Liver (tissue), 9 donors: ENCODE results near the gene CASR. TPM values are rescaled to one million over a fixed set of nuclear protein-coding genes. Genes with fewer than 3 reads are reported as not detected.

ENCODE experiments used
- DNase-seq: peaks from one replicate; pipeline ENCODE4 v3.0.0-alpha.2; 2017; ENCODE audit warnings: low spot score
- H3K27ac ChIP-seq, 2 donors: one replicate each; pipeline ENCODE4 v1.7.0; 2013; ENCODE audit warnings: inconsistent platforms in 2 of 2, low read length in 2 of 2, control low read depth in 1 of 2, low read depth in 1 of 2, mild to moderate bottlenecking in 1 of 2
- H3K27me3 ChIP-seq, 4 donors: one replicate each; pipeline versions ENCODE4 v1.6.1 to v1.7.0; 2013; ENCODE audit warnings: low read length in 3 of 4, inconsistent platforms in 1 of 4, mild to moderate bottlenecking in 1 of 4, moderate library complexity in 1 of 4; ENCODE audit not compliant: control insufficient read depth in 4 of 4, insufficient read depth in 4 of 4
- H3K36me3 ChIP-seq, 4 donors: one replicate each; pipeline versions ENCODE4 v1.6.1 to v1.7.0; 2013; ENCODE audit warnings: low read length in 3 of 4, mild to moderate bottlenecking in 3 of 4, low read depth in 1 of 4, moderate library complexity in 1 of 4; ENCODE audit not compliant: control insufficient read depth in 4 of 4, insufficient read depth in 3 of 4
- H3K4me1 ChIP-seq, 4 donors: one replicate each; pipeline versions ENCODE4 v1.6.1 to v1.7.0; 2013; ENCODE audit warnings: low read length in 3 of 4, mild to moderate bottlenecking in 3 of 4, moderate library complexity in 1 of 4; ENCODE audit not compliant: control insufficient read depth in 4 of 4, insufficient read depth in 4 of 4
- H3K4me3 ChIP-seq, 3 donors: one replicate each; pipeline versions ENCODE4 v1.6.1 to v1.7.0; 2013; ENCODE audit warnings: low read length in 3 of 3, control low read depth in 1 of 3, low read depth in 1 of 3, mild to moderate bottlenecking in 1 of 3
- H3K9ac ChIP-seq, 2 donors: one replicate each; pipeline ENCODE4 v1.7.0; 2013; ENCODE audit warnings: low read length in 2 of 2, mild to moderate bottlenecking in 2 of 2, moderate library complexity in 2 of 2, control low read depth in 1 of 2, low read depth in 1 of 2
- H3K9me3 ChIP-seq, 4 donors: one replicate each; pipeline versions ENCODE4 v1.6.1 to v1.7.0; 2013; ENCODE audit warnings: low read length in 3 of 4; ENCODE audit not compliant: control insufficient read depth in 4 of 4
- ATF3 ChIP-seq: IDR thresholded peaks from 2 replicates; pipeline ENCODE4 v1.6.1; 2016; ENCODE audit warnings: antibody characterized with exemption
- EGR1 ChIP-seq, 2 donors: IDR thresholded peaks; 2 replicates each; pipeline ENCODE4 v1.6.1; 2016 to 2018; ENCODE audit warnings: antibody characterized with exemption in 2 of 2, low read depth in 2 of 2
- FOXA1 ChIP-seq: IDR thresholded peaks from 2 replicates; pipeline ENCODE4 v1.6.1; 2016; ENCODE audit warnings: antibody characterized with exemption
- FOXA2 ChIP-seq: IDR thresholded peaks from 2 replicates; pipeline ENCODE4 v1.6.1; 2016; ENCODE audit warnings: antibody characterized with exemption
- GABPA ChIP-seq, 2 donors: IDR thresholded peaks in 1 of 2; conservative IDR thresholded peaks in 1 of 2; 2 replicates each; pipeline ENCODE4 v1.6.1; 2016; ENCODE audit warnings: antibody characterized with exemption in 2 of 2, mild to moderate bottlenecking in 1 of 2, moderate library complexity in 1 of 2
- HNF4A ChIP-seq, 2 donors: conservative IDR thresholded peaks; 2 replicates each; pipeline ENCODE4 v1.6.1; 2016; ENCODE audit warnings: antibody characterized with exemption in 2 of 2, mild to moderate bottlenecking in 2 of 2
- HNF4G ChIP-seq: IDR thresholded peaks from 2 replicates; pipeline ENCODE4 v1.6.1; 2016; ENCODE audit warnings: antibody characterized with exemption
- JUND ChIP-seq, 2 donors: IDR thresholded peaks; 2 replicates each; pipeline ENCODE4 v1.6.1; 2016; ENCODE audit warnings: antibody characterized with exemption in 2 of 2
- NR2F2 ChIP-seq: IDR thresholded peaks from 2 replicates; pipeline ENCODE4 v1.6.1; 2016; ENCODE audit warnings: antibody characterized with exemption
- RAD21 ChIP-seq, 2 donors: IDR thresholded peaks; 2 replicates each; pipeline ENCODE4 v1.6.1; 2016; ENCODE audit warnings: antibody characterized with exemption in 2 of 2, mild to moderate bottlenecking in 2 of 2
- RXRA ChIP-seq, 2 donors: IDR thresholded peaks; 2 replicates each; pipeline ENCODE4 v1.6.1; 2017 to 2018; ENCODE audit warnings: antibody characterized with exemption in 2 of 2, mild to moderate bottlenecking in 1 of 2
- SP1 ChIP-seq: IDR thresholded peaks from 2 replicates; pipeline ENCODE4 v1.6.1; 2018; ENCODE audit warnings: antibody characterized with exemption, mild to moderate bottlenecking
- TAF1 ChIP-seq: conservative IDR thresholded peaks from 2 replicates; pipeline ENCODE4 v1.6.1; 2016; ENCODE audit warnings: antibody characterized with exemption, mild to moderate bottlenecking
- YY1 ChIP-seq: IDR thresholded peaks from 2 replicates; pipeline ENCODE4 v1.6.1; 2016; ENCODE audit warnings: antibody characterized with exemption, mild to moderate bottlenecking
- WGBS: extraction: QIAGEN DNeasy Blood & Tissue Kit; methylation state at CpG from one replicate; pipeline ENCODE4 v1.1.7; 2013; 5-methylcytosine and 5-hydroxymethylcytosine counted together
- polyA plus RNA-seq, 2 donors: library from polyadenylated mRNA; stranded (reverse) in 1 of 2; unstranded in 1 of 2; fragments of 200-250 nt in 1 of 2; fragments of >200 nt in 1 of 2; fragmentation: Nextera tagmentation in 1 of 2; extraction: Ambion mirVana in 1 of 2; gene quantifications; one replicate each; pipeline versions ENCODE4 v1.2.1 to v1.2.3, GENCODE V29; 2013 to 2015
- total RNA-seq, 2 donors: library from RNA; depleted of rRNA; stranded (reverse); fragments of >200 nt; gene quantifications; one replicate each; pipeline ENCODE4 v1.2.3, GENCODE V29; 2014
- TF ChIP-seq, protein P1 (sequence below): IDR thresholded peaks from 2 replicates; pipeline ENCODE4 v1.6.1; 2016; ENCODE audit warnings: antibody characterized with exemption
- TF ChIP-seq, protein P2 (sequence below): fragments of 150-350 bp; IDR thresholded peaks from 2 replicates; pipeline ENCODE4 v1.5.1; 2017; ENCODE audit warnings: improper control_type of control experiment, low read depth, low read length; ENCODE audit not compliant: missing input control
- TF ChIP-seq, protein P3 (sequence below): IDR thresholded peaks from 2 replicates; pipeline ENCODE4 v1.6.1; 2016; ENCODE audit warnings: antibody characterized with exemption, mild to moderate bottlenecking
- TF ChIP-seq, protein P4 (sequence below): IDR thresholded peaks from 2 replicates; pipeline ENCODE4 v1.6.1; 2016; ENCODE audit warnings: antibody characterized with exemption
- donor health status: healthy.
- donor health status: healthy.
- donor health status: healthy.
- donor health status: healthy.
- donor health status: healthy.

The CASR gene
- total and polyA plus RNA-seq, 4 donors = 0.05 to 0.29 (median 0.14) TPM

GRCh38 chr3:122199552-122199951, 16.1 kb downstream of the CASR start:
- no peaks in the 10 kb centered on the region for H3K27me3 ChIP-seq
- no peaks in the 10 kb centered on the region for H3K4me1 ChIP-seq
- no peak for TF ChIP-seq FOXA2
- no peak for TF ChIP-seq GABPA (IDR thresholded peaks at IDR 0.05 in 1 of 2, conservative IDR thresholded peaks at IDR 0.05 in 1 of 2)
- TF ChIP-seq, protein P1, sequence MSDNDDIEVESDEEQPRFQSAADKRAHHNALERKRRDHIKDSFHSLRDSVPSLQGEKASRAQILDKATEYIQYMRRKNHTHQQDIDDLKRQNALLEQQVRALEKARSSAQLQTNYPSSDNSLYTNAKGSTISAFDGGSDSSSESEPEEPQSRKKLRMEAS = no peak
- TF ChIP-seq, protein P2, sequence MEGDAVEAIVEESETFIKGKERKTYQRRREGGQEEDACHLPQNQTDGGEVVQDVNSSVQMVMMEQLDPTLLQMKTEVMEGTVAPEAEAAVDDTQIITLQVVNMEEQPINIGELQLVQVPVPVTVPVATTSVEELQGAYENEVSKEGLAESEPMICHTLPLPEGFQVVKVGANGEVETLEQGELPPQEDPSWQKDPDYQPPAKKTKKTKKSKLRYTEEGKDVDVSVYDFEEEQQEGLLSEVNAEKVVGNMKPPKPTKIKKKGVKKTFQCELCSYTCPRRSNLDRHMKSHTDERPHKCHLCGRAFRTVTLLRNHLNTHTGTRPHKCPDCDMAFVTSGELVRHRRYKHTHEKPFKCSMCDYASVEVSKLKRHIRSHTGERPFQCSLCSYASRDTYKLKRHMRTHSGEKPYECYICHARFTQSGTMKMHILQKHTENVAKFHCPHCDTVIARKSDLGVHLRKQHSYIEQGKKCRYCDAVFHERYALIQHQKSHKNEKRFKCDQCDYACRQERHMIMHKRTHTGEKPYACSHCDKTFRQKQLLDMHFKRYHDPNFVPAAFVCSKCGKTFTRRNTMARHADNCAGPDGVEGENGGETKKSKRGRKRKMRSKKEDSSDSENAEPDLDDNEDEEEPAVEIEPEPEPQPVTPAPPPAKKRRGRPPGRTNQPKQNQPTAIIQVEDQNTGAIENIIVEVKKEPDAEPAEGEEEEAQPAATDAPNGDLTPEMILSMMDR = no peak
- TF ChIP-seq FOXA1 = no peak
- TF ChIP-seq ATF3 = no peak
- TF ChIP-seq RXRA (IDR thresholded peaks at IDR 0.05) = no peak
- TF ChIP-seq EGR1 (IDR thresholded peaks at IDR 0.05; ENCODE audit: low read depth in 2 of 2) = no peak
- no peak for TF ChIP-seq JUND (IDR thresholded peaks at IDR 0.05)
- no peak for TF ChIP-seq HNF4A (conservative IDR thresholded peaks at IDR 0.05)
- TF ChIP-seq SP1 = no peak
- no peak for TF ChIP-seq YY1
- TF ChIP-seq, protein P3, sequence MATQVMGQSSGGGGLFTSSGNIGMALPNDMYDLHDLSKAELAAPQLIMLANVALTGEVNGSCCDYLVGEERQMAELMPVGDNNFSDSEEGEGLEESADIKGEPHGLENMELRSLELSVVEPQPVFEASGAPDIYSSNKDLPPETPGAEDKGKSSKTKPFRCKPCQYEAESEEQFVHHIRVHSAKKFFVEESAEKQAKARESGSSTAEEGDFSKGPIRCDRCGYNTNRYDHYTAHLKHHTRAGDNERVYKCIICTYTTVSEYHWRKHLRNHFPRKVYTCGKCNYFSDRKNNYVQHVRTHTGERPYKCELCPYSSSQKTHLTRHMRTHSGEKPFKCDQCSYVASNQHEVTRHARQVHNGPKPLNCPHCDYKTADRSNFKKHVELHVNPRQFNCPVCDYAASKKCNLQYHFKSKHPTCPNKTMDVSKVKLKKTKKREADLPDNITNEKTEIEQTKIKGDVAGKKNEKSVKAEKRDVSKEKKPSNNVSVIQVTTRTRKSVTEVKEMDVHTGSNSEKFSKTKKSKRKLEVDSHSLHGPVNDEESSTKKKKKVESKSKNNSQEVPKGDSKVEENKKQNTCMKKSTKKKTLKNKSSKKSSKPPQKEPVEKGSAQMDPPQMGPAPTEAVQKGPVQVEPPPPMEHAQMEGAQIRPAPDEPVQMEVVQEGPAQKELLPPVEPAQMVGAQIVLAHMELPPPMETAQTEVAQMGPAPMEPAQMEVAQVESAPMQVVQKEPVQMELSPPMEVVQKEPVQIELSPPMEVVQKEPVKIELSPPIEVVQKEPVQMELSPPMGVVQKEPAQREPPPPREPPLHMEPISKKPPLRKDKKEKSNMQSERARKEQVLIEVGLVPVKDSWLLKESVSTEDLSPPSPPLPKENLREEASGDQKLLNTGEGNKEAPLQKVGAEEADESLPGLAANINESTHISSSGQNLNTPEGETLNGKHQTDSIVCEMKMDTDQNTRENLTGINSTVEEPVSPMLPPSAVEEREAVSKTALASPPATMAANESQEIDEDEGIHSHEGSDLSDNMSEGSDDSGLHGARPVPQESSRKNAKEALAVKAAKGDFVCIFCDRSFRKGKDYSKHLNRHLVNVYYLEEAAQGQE = no peak
- no peak for TF ChIP-seq TAF1
- TF ChIP-seq RAD21 (IDR thresholded peaks at IDR 0.05) = no peak
- TF ChIP-seq NR2F2 = no peak
- TF ChIP-seq HNF4G = no peak
- TF ChIP-seq, protein P4, sequence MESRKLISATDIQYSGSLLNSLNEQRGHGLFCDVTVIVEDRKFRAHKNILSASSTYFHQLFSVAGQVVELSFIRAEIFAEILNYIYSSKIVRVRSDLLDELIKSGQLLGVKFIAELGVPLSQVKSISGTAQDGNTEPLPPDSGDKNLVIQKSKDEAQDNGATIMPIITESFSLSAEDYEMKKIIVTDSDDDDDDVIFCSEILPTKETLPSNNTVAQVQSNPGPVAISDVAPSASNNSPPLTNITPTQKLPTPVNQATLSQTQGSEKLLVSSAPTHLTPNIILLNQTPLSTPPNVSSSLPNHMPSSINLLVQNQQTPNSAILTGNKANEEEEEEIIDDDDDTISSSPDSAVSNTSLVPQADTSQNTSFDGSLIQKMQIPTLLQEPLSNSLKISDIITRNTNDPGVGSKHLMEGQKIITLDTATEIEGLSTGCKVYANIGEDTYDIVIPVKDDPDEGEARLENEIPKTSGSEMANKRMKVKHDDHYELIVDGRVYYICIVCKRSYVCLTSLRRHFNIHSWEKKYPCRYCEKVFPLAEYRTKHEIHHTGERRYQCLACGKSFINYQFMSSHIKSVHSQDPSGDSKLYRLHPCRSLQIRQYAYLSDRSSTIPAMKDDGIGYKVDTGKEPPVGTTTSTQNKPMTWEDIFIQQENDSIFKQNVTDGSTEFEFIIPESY = no peak
- WGBS = 89% methylated on average over 4 of the region's 4 CpGs
- H3K9ac ChIP-seq = no peak overlapping the region
- DNase-seq = no peak
- H3K9me3 ChIP-seq = peaks cover 0 to 1% (median 0%) of the 10 kb centered on the region in 4 donors
- no peak overlapping the region for H3K27ac ChIP-seq
- H3K36me3 ChIP-seq = no peaks in the 10 kb centered on the region
- H3K4me3 ChIP-seq = no peak overlapping the region
